ENCODE results near the gene PIGN.

- no peak for TF ChIP-seq YY1 (IDR thresholded peaks at IDR 0.05; ENCODE audit: low read depth, low read length)
- no peak for TF ChIP-seq POLR2AphosphoS5 (IDR thresholded peaks at IDR 0.05; ENCODE audit: low read depth, low read length)
- TF ChIP-seq CTCF (IDR thresholded peaks at IDR 0.05; ENCODE audit: control extremely low read depth in 1 of 3, insufficient read depth in 1 of 3, low read depth in 1 of 3, low read length in 3 of 3), result no peak
- no peak for TF ChIP-seq CREB1 (IDR thresholded peaks at IDR 0.05)
- no peak for TF ChIP-seq JUND (IDR thresholded peaks at IDR 0.05; ENCODE audit: low read length)
- no peak for TF ChIP-seq BCL11A (IDR thresholded peaks at IDR 0.05; ENCODE audit: low read depth in 2 of 2, low read length in 2 of 2)
- TF ChIP-seq POLR2A (IDR thresholded peaks at IDR 0.05; ENCODE audit: control extremely low read depth in 1 of 2, low read depth in 2 of 2, low read length in 2 of 2), result no peak
- TF ChIP-seq MAFK (IDR thresholded peaks at IDR 0.05; ENCODE audit: low read depth, low read length), result no peak
These were observed 89.2 kb downstream of the PIGN start for GRCh38 chr18:62097698-62098097.

All from H1 (cell line).